ENCODE measurements around the gene BTBD19. TPM values are rescaled to one million over a fixed set of nuclear protein-coding genes. Genes with fewer than 3 reads are reported as not detected.

The BTBD19 gene
- total and polyA plus RNA-seq, 2 donors (not counting 1 experiment from before 2014, with no cell fraction given) = 0.75 to 2.3 TPM

DNA sequence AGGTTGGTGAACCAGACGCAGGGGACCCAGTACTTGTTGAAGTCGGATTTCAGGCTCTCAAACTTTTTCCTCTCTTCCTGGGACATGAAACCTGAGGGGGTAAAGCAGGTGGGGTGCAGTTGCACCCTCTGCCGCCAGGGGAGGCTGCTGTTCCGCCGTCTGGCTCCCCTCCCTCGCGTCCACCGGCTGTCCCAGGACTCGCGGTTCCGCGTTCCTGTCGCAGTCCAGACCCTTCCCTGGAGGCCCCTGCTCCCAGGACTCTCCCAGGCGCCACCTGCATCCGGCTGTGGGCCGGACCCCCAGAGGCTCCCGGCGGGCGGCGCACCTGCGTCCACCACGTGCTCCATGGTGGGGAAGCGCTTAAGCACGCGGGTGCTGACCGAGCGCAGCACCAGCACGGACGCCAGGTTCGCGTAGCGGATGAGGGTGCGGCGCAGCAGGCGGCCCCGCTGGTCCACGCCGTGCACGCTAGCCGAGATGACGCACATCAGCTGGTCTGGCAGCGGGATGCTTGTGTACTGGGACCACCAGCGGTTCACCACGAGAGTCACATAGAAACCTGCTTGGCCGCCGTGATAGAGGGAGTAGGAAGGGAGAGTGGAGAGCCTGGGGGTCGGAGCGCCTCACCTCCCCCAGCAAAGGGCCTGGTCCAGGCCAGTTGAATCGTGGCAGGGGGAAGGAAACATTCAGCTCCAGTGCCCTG lies 22.0 kb upstream of the BTBD19 start:
- Histone ChIP-seq H2AFZ (ENCODE audit: insufficient read depth, low read depth, low read length, poor library complexity, severe bottlenecking) (peak overlapping the region; percentile 82), H4K20me1 (ENCODE audit: control insufficient read depth, insufficient read depth, low read length, poor library complexity, severe bottlenecking) (peaks cover 3% of the 10 kb centered on the region), H3K4me2 (replicated peaks; ENCODE audit: low read depth, low read length, poor library complexity, severe bottlenecking) (peak overlapping the region; percentile 90), H3K79me2 (ENCODE audit: control insufficient read depth, insufficient read depth, low read length) (no peaks in the 10 kb centered on the region), H3K27ac (ENCODE audit: low read length in 2 of 2) (peak overlapping the region; percentile 47 to 50), H3K9ac (ENCODE audit: low read length) (peak overlapping the region; percentile 63), H3K9me3 (ENCODE audit: control extremely low read depth in 1 of 3, control insufficient read depth in 2 of 3, insufficient read depth in 1 of 3, low read length in 2 of 3) (no peaks in the 10 kb centered on the region), H3K4me3 (ENCODE audit: control extremely low read depth in 1 of 5, extremely low read depth in 1 of 5, insufficient read depth in 1 of 5, low read depth in 2 of 5, low read length in 4 of 5) (peak overlapping the region in 4 of 5 experiments; percentile 53 to 68 (median 60)), H3K36me3 (replicated peaks in 1 of 2; ENCODE audit: control extremely low read depth in 1 of 2, control insufficient read depth in 1 of 2, extremely low read depth in 1 of 2, insufficient read depth in 2 of 2, low read length in 1 of 2) (peaks cover 0 to 3% of the 10 kb centered on the region in 2 experiments), H3K4me1 (ENCODE audit: control insufficient read depth in 2 of 2, insufficient read depth in 2 of 2, low read length in 2 of 2) (peaks cover 25 to 34% of the 10 kb centered on the region in 2 donors), H3K27me3 (replicated peaks in 1 of 4; ENCODE audit: control extremely low read depth in 1 of 4, control insufficient read depth in 3 of 4, insufficient read depth in 4 of 4, low read length in 3 of 4) (no peaks in the 10 kb centered on the region)
- DNase-seq (peak; percentile 88), ATAC-seq (ENCODE audit: low read depth) (peak; percentile 72)
- intact Hi-C loops (cut with micrococcal nuclease) = loop anchor here (1.0 to 5.0 kb wide), 9 partner anchors 11 to 901 kb away; partner anchors contain the start of genes EIF2B3, GPBP1L1, PLK3 and RNU5D-1
- Mint-ChIP-seq H3K27me3 (no peaks in the 10 kb centered on the region), H3K9me3 (ENCODE audit: insufficient read depth) (no peaks in the 10 kb centered on the region), H3K27ac (peak overlapping the region; percentile 92), H3K4me1 (peaks cover 31% of the 10 kb centered on the region), H3K4me3 (peak overlapping the region; percentile 82)
- WGBS (ENCODE audit: insufficient coverage) = 5% methylated on average over 49 of the region's 49 CpGs
- POLR2A ChIA-PET = interaction anchor here (0.6 to 2.8 kb wide), 9 partner anchors 10 to 517 kb away, joined by 3 to 12 read pairs (median 4); partner anchors contain the start of genes PLK3 and RNU5D-1
- CTCF ChIA-PET = interaction anchor here (0.6 to 5.5 kb wide), 15 partner anchors 10 to 553 kb away, joined by 3 to 44 read pairs (median 4); partner anchors contain the start of genes BTBD19, HECTD3, MUTYH and PLK3
- no peak for TF ChIP-seq EZH2 (IDR thresholded peaks at IDR 0.05; ENCODE audit: borderline replicate concordance, insufficient read depth, low read depth, low read length, poor library complexity, severe bottlenecking)
- TF ChIP-seq, protein P1, sequence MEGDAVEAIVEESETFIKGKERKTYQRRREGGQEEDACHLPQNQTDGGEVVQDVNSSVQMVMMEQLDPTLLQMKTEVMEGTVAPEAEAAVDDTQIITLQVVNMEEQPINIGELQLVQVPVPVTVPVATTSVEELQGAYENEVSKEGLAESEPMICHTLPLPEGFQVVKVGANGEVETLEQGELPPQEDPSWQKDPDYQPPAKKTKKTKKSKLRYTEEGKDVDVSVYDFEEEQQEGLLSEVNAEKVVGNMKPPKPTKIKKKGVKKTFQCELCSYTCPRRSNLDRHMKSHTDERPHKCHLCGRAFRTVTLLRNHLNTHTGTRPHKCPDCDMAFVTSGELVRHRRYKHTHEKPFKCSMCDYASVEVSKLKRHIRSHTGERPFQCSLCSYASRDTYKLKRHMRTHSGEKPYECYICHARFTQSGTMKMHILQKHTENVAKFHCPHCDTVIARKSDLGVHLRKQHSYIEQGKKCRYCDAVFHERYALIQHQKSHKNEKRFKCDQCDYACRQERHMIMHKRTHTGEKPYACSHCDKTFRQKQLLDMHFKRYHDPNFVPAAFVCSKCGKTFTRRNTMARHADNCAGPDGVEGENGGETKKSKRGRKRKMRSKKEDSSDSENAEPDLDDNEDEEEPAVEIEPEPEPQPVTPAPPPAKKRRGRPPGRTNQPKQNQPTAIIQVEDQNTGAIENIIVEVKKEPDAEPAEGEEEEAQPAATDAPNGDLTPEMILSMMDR (IDR thresholded peaks at IDR 0.05) = peak; percentile 100
